Esophagus muscularis mucosa (tissue), 4 donors: Measurements from ENCODE around the gene TUBB. TPM values are rescaled to one million over a fixed set of nuclear protein-coding genes. Genes with fewer than 3 reads are reported as not detected.

ENCODE experiments used
- DNase-seq: peaks from one replicate; pipeline ENCODE4 v3.0.0-alpha.2; 2017; ENCODE audit errors: extremely low spot score
- H3K27ac ChIP-seq, 4 donors: fragments of 200-600 bp; sonication (generic); replicated peaks in 1 of 4; 1 replicate in 3 of 4; 2 replicates in 1 of 4; pipeline ENCODE4 v1.5.1; 2016 to 2019; ENCODE audit warnings: mild to moderate bottlenecking in 1 of 4
- H3K27me3 ChIP-seq, 4 donors: fragments of 200-600 bp; sonication (generic); one replicate each; pipeline versions ENCODE4 v1.5.1 to v1.6.0; 2016 to 2019
- H3K36me3 ChIP-seq, 4 donors: fragments of 200-600 bp; sonication (generic); one replicate each; pipeline ENCODE4 v1.5.1; 2016 to 2019
- H3K4me1 ChIP-seq, 4 donors: fragments of 200-600 bp; sonication (generic); one replicate each; pipeline ENCODE4 v1.5.1; 2016 to 2019
- H3K4me3 ChIP-seq, 4 donors: fragments of 200-600 bp; sonication (generic); 1 replicate in 2 of 4; 2 replicates in 2 of 4; pipeline ENCODE4 v1.5.1; 2016 to 2019; ENCODE audit warnings: mild to moderate bottlenecking in 4 of 4, moderate library complexity in 1 of 4
- H3K9me3 ChIP-seq, 4 donors: fragments of 200-600 bp; sonication (generic); 1 replicate in 3 of 4; 2 replicates in 1 of 4; pipeline ENCODE4 v1.5.1; 2016 to 2019
- EP300 ChIP-seq: sonication (generic); formaldehyde crosslinking; IDR thresholded peaks from one replicate; pipeline ENCODE4 v1.6.1; 2017; ENCODE audit warnings: antibody characterized with exemption
- POLR2A ChIP-seq: fragments of 450-650 bp; IDR thresholded peaks from one replicate; pipeline ENCODE4 v1.6.1; 2017; ENCODE audit warnings: antibody characterized with exemption, moderate library complexity, mild to moderate bottlenecking, low read depth
- POLR2AphosphoS5 ChIP-seq, 2 donors: sonication (generic); formaldehyde crosslinking; IDR thresholded peaks; one replicate each; pipeline ENCODE4 v1.6.1; 2017; ENCODE audit warnings: antibody characterized with exemption in 2 of 2
- WGBS: methylation state at CpG from one replicate; pipeline ENCODE4 v1.1.5; 2018; 5-methylcytosine and 5-hydroxymethylcytosine counted together
- intact Hi-C: fragments of 100-400 bp; cut with DNase I; formaldehyde crosslinking; loops from one replicate; pipeline ENCODE4 v1.15.1; 2023
- total RNA-seq, 4 donors: library from RNA; depleted of rRNA; stranded (reverse); fragments of >200 nt; gene quantifications; one replicate each; pipeline versions ENCODE4 v1.1.0 to v1.2.1, GENCODE V29; 2016
- TF ChIP-seq, protein P1 (sequence below), 3 experiments: fragments of 200-600 bp in 2 of 3; fragments of 450-650 bp in 1 of 3; sonication (generic) in 2 of 3; IDR thresholded peaks; one replicate each; pipeline ENCODE4 v1.5.1; 2017 to 2019; ENCODE audit warnings: antibody characterized with exemption in 3 of 3, mild to moderate bottlenecking in 2 of 3, moderate library complexity in 1 of 3

Gene TUBB
- total RNA-seq, 4 donors from 2014 or later, result 208 to 398 (median 272) TPM

DNA sequence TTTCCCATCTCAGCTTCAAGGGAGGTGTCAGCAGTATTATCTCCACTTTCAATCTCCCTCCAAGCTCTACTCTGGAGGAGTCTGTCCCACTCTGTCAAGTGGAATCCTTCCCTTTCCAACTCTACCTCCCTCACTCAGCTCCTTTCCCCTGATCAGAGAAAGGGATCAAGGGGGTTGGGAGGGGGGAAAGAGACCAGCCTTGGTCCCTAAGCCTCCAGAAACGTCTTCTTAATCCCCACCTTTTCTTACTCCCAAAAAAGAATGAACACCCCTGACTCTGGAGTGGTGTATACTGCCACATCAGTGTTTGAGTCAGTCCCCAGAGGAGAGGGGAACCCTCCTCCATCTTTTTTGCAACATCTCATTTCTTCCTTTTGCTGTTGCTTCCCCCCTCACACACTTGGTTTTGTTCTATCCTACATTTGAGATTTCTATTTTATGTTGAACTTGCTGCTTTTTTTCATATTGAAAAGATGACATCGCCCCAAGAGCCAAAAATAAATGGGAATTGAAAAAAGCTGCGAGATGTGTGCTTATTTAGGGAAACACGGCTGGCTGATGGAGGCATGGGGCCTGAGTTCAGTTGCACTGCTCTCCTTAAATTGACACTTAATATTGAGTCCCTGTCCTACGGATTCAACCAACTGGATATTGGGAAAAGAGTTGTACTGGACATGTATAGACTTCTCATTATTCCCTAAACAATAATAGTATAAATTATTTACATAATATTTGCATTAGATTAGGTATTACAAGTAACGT, 4.9 kb downstream of the TUBB start:
- H3K27me3 ChIP-seq, result no peaks in the 10 kb centered on the region
- 25% methylated on average over 6 of the region's 6 CpGs for WGBS
- peaks cover 32 to 80% (median 75%) of the 10 kb centered on the region in 4 donors for H3K36me3 ChIP-seq
- no peak overlapping the region for H3K4me3 ChIP-seq
- H3K27ac ChIP-seq, result peak overlapping the region in 2 of 4 donors; percentile 44 to 98
- H3K9me3 ChIP-seq, result no peaks in the 10 kb centered on the region
- no peak for DNase-seq
- peaks cover 32 to 68% (median 50%) of the 10 kb centered on the region in 4 donors for H3K4me1 ChIP-seq
- intact Hi-C loops, result no loop called here
- TF ChIP-seq, protein P1, sequence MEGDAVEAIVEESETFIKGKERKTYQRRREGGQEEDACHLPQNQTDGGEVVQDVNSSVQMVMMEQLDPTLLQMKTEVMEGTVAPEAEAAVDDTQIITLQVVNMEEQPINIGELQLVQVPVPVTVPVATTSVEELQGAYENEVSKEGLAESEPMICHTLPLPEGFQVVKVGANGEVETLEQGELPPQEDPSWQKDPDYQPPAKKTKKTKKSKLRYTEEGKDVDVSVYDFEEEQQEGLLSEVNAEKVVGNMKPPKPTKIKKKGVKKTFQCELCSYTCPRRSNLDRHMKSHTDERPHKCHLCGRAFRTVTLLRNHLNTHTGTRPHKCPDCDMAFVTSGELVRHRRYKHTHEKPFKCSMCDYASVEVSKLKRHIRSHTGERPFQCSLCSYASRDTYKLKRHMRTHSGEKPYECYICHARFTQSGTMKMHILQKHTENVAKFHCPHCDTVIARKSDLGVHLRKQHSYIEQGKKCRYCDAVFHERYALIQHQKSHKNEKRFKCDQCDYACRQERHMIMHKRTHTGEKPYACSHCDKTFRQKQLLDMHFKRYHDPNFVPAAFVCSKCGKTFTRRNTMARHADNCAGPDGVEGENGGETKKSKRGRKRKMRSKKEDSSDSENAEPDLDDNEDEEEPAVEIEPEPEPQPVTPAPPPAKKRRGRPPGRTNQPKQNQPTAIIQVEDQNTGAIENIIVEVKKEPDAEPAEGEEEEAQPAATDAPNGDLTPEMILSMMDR (IDR thresholded peaks at IDR 0.05), result no peak
- no peak for TF ChIP-seq POLR2AphosphoS5 (IDR thresholded peaks at IDR 0.05)
- no peak for TF ChIP-seq EP300
- TF ChIP-seq POLR2A, result no peak

GRCh38 chr6:30725713-30726505, 5.8 kb downstream of the TUBB start:
- H3K9me3 ChIP-seq, result no peaks in the 10 kb centered on the region
- intact Hi-C loops, result no loop called here
- WGBS, result 64% methylated on average over 3 of the region's 3 CpGs
- H3K36me3 ChIP-seq, result peaks cover 32 to 89% (median 83%) of the 10 kb centered on the region in 4 donors
- H3K4me1 ChIP-seq, result peaks cover 39 to 76% (median 58%) of the 10 kb centered on the region in 4 donors
- H3K27ac ChIP-seq, result peak overlapping the region in 3 of 4 donors; percentile 33 to 98 (median 44)
- no peak overlapping the region for H3K4me3 ChIP-seq
- no peak for DNase-seq
- TF ChIP-seq POLR2A, result no peak
- no peak for TF ChIP-seq EP300
- TF ChIP-seq, protein P1 (IDR thresholded peaks at IDR 0.05), result no peak
- no peak for TF ChIP-seq POLR2AphosphoS5 (IDR thresholded peaks at IDR 0.05)
- H3K27me3 ChIP-seq, result no peaks in the 10 kb centered on the region

DNA sequence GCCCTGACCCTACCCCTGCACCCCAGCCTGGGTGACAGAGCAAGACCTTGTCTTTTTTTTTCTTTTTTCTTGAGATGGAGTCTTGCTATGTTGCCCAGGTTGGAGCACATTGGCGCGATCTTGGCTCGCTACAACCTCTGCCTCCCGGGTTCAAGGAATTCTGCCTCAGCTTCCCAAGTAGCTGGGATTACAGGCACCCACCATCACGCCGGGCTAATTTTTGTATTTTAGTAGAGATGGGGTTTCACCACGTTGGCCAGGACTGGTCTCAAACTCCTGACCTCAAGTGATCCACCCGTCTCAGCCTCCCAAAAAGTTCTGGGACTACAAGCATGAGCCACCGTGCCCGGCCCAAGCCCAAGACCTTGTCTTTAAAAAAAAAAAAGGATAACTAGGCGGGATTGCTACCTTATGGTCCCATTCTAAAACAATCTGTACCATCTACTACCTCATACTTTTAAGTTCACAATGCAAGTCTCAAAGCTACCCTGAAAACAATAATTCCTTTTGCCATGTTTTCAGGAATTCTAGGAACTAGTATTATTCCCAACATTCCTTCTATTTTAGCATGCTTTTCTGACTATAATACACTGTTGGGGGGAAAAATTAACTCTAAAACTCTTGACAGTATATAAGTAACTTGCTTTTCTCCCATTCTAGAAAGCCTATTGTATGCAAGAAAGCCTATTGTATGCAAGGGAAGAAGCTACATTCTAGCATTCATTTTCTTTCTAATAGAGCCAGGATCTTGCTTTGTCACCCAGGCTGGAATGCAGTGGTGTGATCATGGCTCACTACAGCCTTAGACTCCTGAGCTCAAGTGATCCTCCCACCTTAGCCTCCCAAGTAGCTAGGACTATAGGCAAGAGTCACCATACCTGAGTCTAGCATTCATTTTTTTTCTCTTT, 6.6 kb downstream of the TUBB start:
- TF ChIP-seq EP300 (no peak), POLR2A (no peak), POLR2AphosphoS5 (IDR thresholded peaks at IDR 0.05) (no peak)
- TF ChIP-seq, protein P1 (IDR thresholded peaks at IDR 0.05), result no peak
- H3K9me3 ChIP-seq, result no peaks in the 10 kb centered on the region
- 84% methylated on average over 11 of the region's 11 CpGs for WGBS
- DNase-seq, result no peak
- no peaks in the 10 kb centered on the region for H3K27me3 ChIP-seq
- peak overlapping the region in 2 of 4 donors; percentile 33 to 98 for H3K27ac ChIP-seq
- H3K36me3 ChIP-seq, result peaks cover 32 to 96% (median 87%) of the 10 kb centered on the region in 4 donors
- peaks cover 40 to 81% (median 60%) of the 10 kb centered on the region in 4 donors for H3K4me1 ChIP-seq
- H3K4me3 ChIP-seq, result no peak overlapping the region
- intact Hi-C loops, result no loop called here

GRCh38 chr6:30727920-30728553, 7.9 kb downstream of the TUBB start:
- H3K27me3 ChIP-seq, result no peaks in the 10 kb centered on the region
- no peak for DNase-seq
- no peak overlapping the region for H3K4me3 ChIP-seq
- H3K36me3 ChIP-seq, result peaks cover 35 to 97% (median 93%) of the 10 kb centered on the region in 4 donors
- peaks cover 27 to 68% (median 48%) of the 10 kb centered on the region in 4 donors for H3K4me1 ChIP-seq
- no peaks in the 10 kb centered on the region for H3K9me3 ChIP-seq
- intact Hi-C loops, result no loop called here
- 62% methylated on average over 7 of the region's 7 CpGs for WGBS
- TF ChIP-seq EP300 (no peak), POLR2A (no peak), POLR2AphosphoS5 (IDR thresholded peaks at IDR 0.05) (no peak)
- TF ChIP-seq, protein P1 (IDR thresholded peaks at IDR 0.05), result no peak
- H3K27ac ChIP-seq, result peak overlapping the region; percentile 1 to 98 (median 34)
